Coronary artery (tissue), 2 donors: Measurements from ENCODE around the gene IGSF9.

Source experiments
- DNase-seq: peaks from one replicate; pipeline ENCODE4 v3.0.0-alpha.2; 2017; ENCODE audit warnings: low spot score
- H3K27ac ChIP-seq, 2 donors: fragments of 200-600 bp; sonication (generic); one replicate each; pipeline ENCODE4 v1.5.1; 2016 to 2019
- H3K4me3 ChIP-seq: fragments of 200-600 bp; sonication (generic); 2 replicates; pipeline ENCODE4 v1.5.1; 2016; ENCODE audit warnings: mild to moderate bottlenecking, moderate library complexity
- CTCF ChIP-seq: fragments of 200-600 bp; sonication (generic); IDR thresholded peaks from one replicate; pipeline ENCODE4 v1.5.1; 2019; ENCODE audit warnings: antibody characterized with exemption

The IGSF9 gene

GRCh38 chr1:159988006-159988405 lies 42.6 kb upstream of the IGSF9 start:
- DNase-seq = no peak
- no peak overlapping the region for H3K27ac ChIP-seq
- no peak for TF ChIP-seq CTCF
- H3K4me3 ChIP-seq = no peak overlapping the region

- no peak for TF ChIP-seq CTCF
Measured at GRCh38 chr1:159987186-159987585, 41.8 kb upstream of the IGSF9 start.

GRCh38 chr1:159986531-159986930 lies 41.1 kb upstream of the IGSF9 start:
- no peak for TF ChIP-seq CTCF
- no peak for DNase-seq
- H3K4me3 ChIP-seq = no peak overlapping the region
- no peak overlapping the region for H3K27ac ChIP-seq

More at GRCh38 chr1:159987186-159987585, 41.8 kb upstream of the IGSF9 start:
- no peak overlapping the region for H3K27ac ChIP-seq
- DNase-seq = no peak
- no peak overlapping the region for H3K4me3 ChIP-seq

- H3K4me3 ChIP-seq = no peak overlapping the region
- no peak overlapping the region for H3K27ac ChIP-seq
- no peak for TF ChIP-seq CTCF
- DNase-seq = no peak
Measured at GRCh38 chr1:159986093-159986492, 40.7 kb upstream of the IGSF9 start.

GRCh38 chr1:159985473-159985872 lies 40.1 kb upstream of the IGSF9 start:
- H3K27ac ChIP-seq = no peak overlapping the region
- TF ChIP-seq CTCF = no peak
- no peak for DNase-seq
- no peak overlapping the region for H3K4me3 ChIP-seq

- H3K27ac ChIP-seq = no peak overlapping the region
- no peak for TF ChIP-seq CTCF
- H3K4me3 ChIP-seq = no peak overlapping the region
- DNase-seq = peak; percentile 33
Measured at GRCh38 chr1:159983681-159984080, 38.3 kb upstream of the IGSF9 start.

GRCh38 chr1:159982280-159982679 lies 36.9 kb upstream of the IGSF9 start:
- no peak for DNase-seq
- no peak overlapping the region for H3K4me3 ChIP-seq
- H3K27ac ChIP-seq = no peak overlapping the region
- TF ChIP-seq CTCF = no peak
